ENCODE measurements around the gene ZNF318.

- TF ChIP-seq CTCF (IDR thresholded peaks at IDR 0.05) (no peak), EP300 (IDR thresholded peaks at IDR 0.05) (no peak)
Measured at GRCh38 chr6:43359381-43359780, 10.1 kb downstream of the ZNF318 start.
